ENCODE data around the gene RBM42.

RBM42 gene

GRCh38 chr19:35655600-35655999 lies 26.8 kb downstream of the RBM42 start:
- DNase-seq = no peak

- no peak for DNase-seq
These were observed 27.9 kb downstream of the RBM42 start for GRCh38 chr19:35656700-35657099.

- DNase-seq = no peak
These were observed 29.3 kb downstream of the RBM42 start for GRCh38 chr19:35657904-35658700.

- DNase-seq = no peak
These were observed 33.1 kb downstream of the RBM42 start for GRCh38 chr19:35661995-35662340.

GRCh38 chr19:35663981-35664380 lies 35.1 kb downstream of the RBM42 start:
- DNase-seq = no peak

GRCh38 chr19:35665157-35665556 lies 36.3 kb downstream of the RBM42 start:
- no peak for DNase-seq

GRCh38 chr19:35665604-35666003 lies 36.8 kb downstream of the RBM42 start:
- no peak for DNase-seq

GRCh38 chr19:35666251-35666913 lies 37.5 kb downstream of the RBM42 start, which contains the start of gene UPK1A:
TSS of gene UPK1A (plus strand) at chr19:35666517. CDS start at chr19:35666813, 296 bp downstream.
- no peak for DNase-seq

- DNase-seq = no peak
These were observed 40.7 kb downstream of the RBM42 start for GRCh38 chr19:35669566-35669965.

GRCh38 chr19:35669974-35670373 lies 41.1 kb downstream of the RBM42 start:
- DNase-seq = no peak

- DNase-seq = no peak
These were observed 41.9 kb downstream of the RBM42 start for GRCh38 chr19:35670686-35671085.

GRCh38 chr19:35671818-35672217 lies 43.0 kb downstream of the RBM42 start:
- no peak for DNase-seq

- DNase-seq = no peak
These were observed 44.4 kb downstream of the RBM42 start for GRCh38 chr19:35673121-35673804.

- DNase-seq = no peak
These were observed 46.8 kb downstream of the RBM42 start for GRCh38 chr19:35675589-35676140.

Measured in MV-4-11 (cell line).